Measurements from ENCODE around the gene STEAP1. TPM values are rescaled to one million over a fixed set of nuclear protein-coding genes. Genes with fewer than 3 reads are reported as not detected.

The STEAP1 gene
- total and polyA plus RNA-seq, 2 experiments from 2014 or later, result 15.5 to 16.7 TPM

- Histone ChIP-seq H3K27me3 (no peaks in the 10 kb centered on the region), H3K79me2 (no peaks in the 10 kb centered on the region), H3K4me2 (peak overlapping the region; percentile 16), H3K4me1 (ENCODE audit: insufficient read depth) (peaks cover 8% of the 10 kb centered on the region), H4K20me1 (ENCODE audit: insufficient read depth, poor library complexity, severe bottlenecking) (no peaks in the 10 kb centered on the region), H3K27ac (peak overlapping the region; percentile 67), H3K36me3 (replicated peaks; ENCODE audit: insufficient read depth, low read depth) (no peaks in the 10 kb centered on the region), H2AFZ (no peak overlapping the region), H3K4me3 (no peak overlapping the region), H3K9me2 (replicated peaks; ENCODE audit: insufficient read depth) (no peaks in the 10 kb centered on the region), H3K9me3 (ENCODE audit: low read depth) (no peaks in the 10 kb centered on the region)
- TF ChIP-seq EZH2phosphoT487 (IDR thresholded peaks at IDR 0.05; ENCODE audit: low read depth, severe bottlenecking, unreplicated experiment), result no peak
- TF ChIP-seq, protein P1, sequence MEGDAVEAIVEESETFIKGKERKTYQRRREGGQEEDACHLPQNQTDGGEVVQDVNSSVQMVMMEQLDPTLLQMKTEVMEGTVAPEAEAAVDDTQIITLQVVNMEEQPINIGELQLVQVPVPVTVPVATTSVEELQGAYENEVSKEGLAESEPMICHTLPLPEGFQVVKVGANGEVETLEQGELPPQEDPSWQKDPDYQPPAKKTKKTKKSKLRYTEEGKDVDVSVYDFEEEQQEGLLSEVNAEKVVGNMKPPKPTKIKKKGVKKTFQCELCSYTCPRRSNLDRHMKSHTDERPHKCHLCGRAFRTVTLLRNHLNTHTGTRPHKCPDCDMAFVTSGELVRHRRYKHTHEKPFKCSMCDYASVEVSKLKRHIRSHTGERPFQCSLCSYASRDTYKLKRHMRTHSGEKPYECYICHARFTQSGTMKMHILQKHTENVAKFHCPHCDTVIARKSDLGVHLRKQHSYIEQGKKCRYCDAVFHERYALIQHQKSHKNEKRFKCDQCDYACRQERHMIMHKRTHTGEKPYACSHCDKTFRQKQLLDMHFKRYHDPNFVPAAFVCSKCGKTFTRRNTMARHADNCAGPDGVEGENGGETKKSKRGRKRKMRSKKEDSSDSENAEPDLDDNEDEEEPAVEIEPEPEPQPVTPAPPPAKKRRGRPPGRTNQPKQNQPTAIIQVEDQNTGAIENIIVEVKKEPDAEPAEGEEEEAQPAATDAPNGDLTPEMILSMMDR (IDR thresholded peaks at IDR 0.05; ENCODE audit: poor library complexity), result no peak
- TF ChIP-seq EZH2 (IDR thresholded peaks at IDR 0.05; ENCODE audit: borderline replicate concordance), result no peak
- 49% methylated on average over 2 of the region's 2 CpGs for WGBS (ENCODE audit: low lambda C conversion rate, missing lambda C conversion rate)
- peak; percentile 31 for DNase-seq (ENCODE audit: low spot score)
These were observed 34.0 kb downstream of the STEAP1 start for GRCh38 chr7:90188281-90188680.

DNA sequence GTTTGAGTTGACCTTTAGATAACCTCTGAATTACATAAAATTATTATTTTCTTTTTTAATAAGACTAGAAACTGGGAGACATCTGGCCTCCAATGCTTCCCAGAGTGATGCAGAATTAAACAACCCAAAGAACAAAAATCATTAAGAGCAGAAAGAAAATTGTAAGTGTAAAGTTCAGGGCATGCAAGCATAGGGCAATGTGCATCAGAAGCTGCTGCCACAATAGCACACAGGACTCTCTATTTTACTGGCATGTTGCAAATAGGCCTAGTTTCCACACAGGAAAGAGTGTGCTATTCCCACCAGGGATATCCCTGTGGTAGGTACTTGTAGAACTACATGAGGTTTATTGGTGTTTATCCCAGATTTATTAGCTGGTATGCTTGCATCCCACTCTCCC lies 36.7 kb downstream of the STEAP1 start:
- no peak overlapping the region for H3K4me3 ChIP-seq
- no peak overlapping the region for H2AFZ ChIP-seq
- H3K9me2 ChIP-seq (replicated peaks; ENCODE audit: insufficient read depth), result no peaks in the 10 kb centered on the region
- no peaks in the 10 kb centered on the region for H3K36me3 ChIP-seq (replicated peaks; ENCODE audit: insufficient read depth, low read depth)
- no peak overlapping the region for H3K4me2 ChIP-seq
- peaks cover 8% of the 10 kb centered on the region for H3K4me1 ChIP-seq (ENCODE audit: insufficient read depth)
- DNase-seq (ENCODE audit: low spot score), result no peak
- H3K9me3 ChIP-seq (ENCODE audit: low read depth), result no peaks in the 10 kb centered on the region
- H3K27ac ChIP-seq, result no peak overlapping the region
- TF ChIP-seq EZH2 (IDR thresholded peaks at IDR 0.05; ENCODE audit: borderline replicate concordance) (no peak), EZH2phosphoT487 (IDR thresholded peaks at IDR 0.05; ENCODE audit: low read depth, severe bottlenecking, unreplicated experiment) (no peak)
- TF ChIP-seq, protein P1 (IDR thresholded peaks at IDR 0.05; ENCODE audit: poor library complexity), result no peak
- no peaks in the 10 kb centered on the region for H3K27me3 ChIP-seq
- H3K79me2 ChIP-seq, result no peaks in the 10 kb centered on the region
- no peaks in the 10 kb centered on the region for H4K20me1 ChIP-seq (ENCODE audit: insufficient read depth, poor library complexity, severe bottlenecking)

GRCh38 chr7:90191648-90192047 lies 37.4 kb downstream of the STEAP1 start:
- Histone ChIP-seq H3K4me2 (no peak overlapping the region), H3K27ac (no peak overlapping the region), H3K9me3 (ENCODE audit: low read depth) (no peaks in the 10 kb centered on the region), H3K79me2 (no peaks in the 10 kb centered on the region), H3K36me3 (replicated peaks; ENCODE audit: insufficient read depth, low read depth) (no peaks in the 10 kb centered on the region), H3K9me2 (replicated peaks; ENCODE audit: insufficient read depth) (no peaks in the 10 kb centered on the region), H4K20me1 (ENCODE audit: insufficient read depth, poor library complexity, severe bottlenecking) (no peaks in the 10 kb centered on the region), H3K4me1 (ENCODE audit: insufficient read depth) (peaks cover 8% of the 10 kb centered on the region), H2AFZ (no peak overlapping the region), H3K4me3 (no peak overlapping the region), H3K27me3 (no peaks in the 10 kb centered on the region)
- DNase-seq (ENCODE audit: low spot score), result no peak
- WGBS (ENCODE audit: low lambda C conversion rate, missing lambda C conversion rate), result 84% methylated on average over 1 of the region's 1 CpG
- no peak for TF ChIP-seq EZH2 (IDR thresholded peaks at IDR 0.05; ENCODE audit: borderline replicate concordance)
- TF ChIP-seq, protein P1 (IDR thresholded peaks at IDR 0.05; ENCODE audit: poor library complexity), result no peak
- TF ChIP-seq EZH2phosphoT487 (IDR thresholded peaks at IDR 0.05; ENCODE audit: low read depth, severe bottlenecking, unreplicated experiment), result no peak
